HEK293 (cell line): Measurements from ENCODE around the gene MMP15.
"Not testable (repeated sequence)": the region's sequence is repeated elsewhere in the genome, so short reads cannot be mapped to it uniquely, and the experiment has no call there.

Source experiments
- CTCF ChIA-PET: fragments of 350-600 bp; formaldehyde crosslinking; extraction: SDS; loops from one replicate; lab custom pipeline; 2021; ENCODE audit warnings: antibody characterized with exemption; lab: Yijun Ruan, JAX
- POLR2A ChIA-PET: fragments of 300-600 bp; formaldehyde crosslinking; extraction: SDS; loops from one replicate; lab custom pipeline; 2020; ENCODE audit warnings: antibody characterized with exemption, inconsistent platforms; lab: Yijun Ruan, JAX
- H3K27ac ChIP-seq: fragments of 200-500 bp; sonication (Bioruptor generic); 2 replicates; pipeline ENCODE4 v1.5.1; 2014; ENCODE audit warnings: low read depth, low read length, control low read depth, inconsistent platforms; ENCODE audit errors: extremely low read depth
- H3K36me3 ChIP-seq, 2 experiments: fragments of 200-500 bp in 1 of 2; sonication (Bioruptor generic) in 1 of 2; 1 replicate in 1 of 2; 2 replicates in 1 of 2; pipeline ENCODE4 v1.5.1; 2014 to 2017; ENCODE audit warnings: inconsistent platforms in 2 of 2, low read length in 2 of 2; ENCODE audit not compliant: control insufficient read depth in 2 of 2, insufficient read depth in 1 of 2
- H3K4me1 ChIP-seq: fragments of 200-500 bp; sonication (Bioruptor generic); 2 replicates; pipeline ENCODE4 v1.5.1; 2014; ENCODE audit warnings: mild to moderate bottlenecking, low read length, inconsistent platforms; ENCODE audit not compliant: control insufficient read depth, insufficient read depth
- H3K4me3 ChIP-seq: 2 replicates; pipeline ENCODE4 v1.5.1; 2011; ENCODE audit warnings: low read depth, mild to moderate bottlenecking, control low read depth, low read length, moderate library complexity
- H3K9me3 ChIP-seq: fragments of 200-500 bp; sonication (Bioruptor generic); 2 replicates; pipeline ENCODE4 v1.5.1; 2014; ENCODE audit warnings: low read depth, low read length, inconsistent platforms; ENCODE audit not compliant: control insufficient read depth, insufficient read depth
- BCL11A ChIP-seq: fragments of 450-650 bp; formaldehyde crosslinking; IDR thresholded peaks from 2 replicates; pipeline ENCODE4 v1.5.1; 2016; ENCODE audit warnings: low read depth, missing biosample characterization, missing genetic modification characterization
- EGR2 ChIP-seq: fragments of 450-650 bp; formaldehyde crosslinking; IDR thresholded peaks from 2 replicates; pipeline ENCODE4 v1.5.1; 2016; ENCODE audit warnings: low read depth, missing biosample characterization, missing genetic modification characterization
- KLF1 ChIP-seq: fragments of 450-650 bp; formaldehyde crosslinking; IDR thresholded peaks from 2 replicates; pipeline ENCODE4 v1.5.1; 2016; ENCODE audit warnings: missing biosample characterization, missing genetic modification characterization
- ZFHX2 ChIP-seq: fragments of 450-650 bp; formaldehyde crosslinking; conservative IDR thresholded peaks from 2 replicates; pipeline ENCODE4 v1.5.1; 2016; ENCODE audit warnings: missing biosample characterization, missing genetic modification characterization
- ZFP69B ChIP-seq: fragments of 450-650 bp; formaldehyde crosslinking; IDR thresholded peaks from 2 replicates; pipeline ENCODE4 v1.5.1; 2016; ENCODE audit warnings: missing biosample characterization, missing genetic modification characterization
- ZNF121 ChIP-seq: fragments of 450-650 bp; formaldehyde crosslinking; IDR thresholded peaks from 2 replicates; pipeline ENCODE4 v1.5.1; 2016; ENCODE audit warnings: missing biosample characterization, missing genetic modification characterization
- ZNF600 ChIP-seq: fragments of 450-650 bp; formaldehyde crosslinking; IDR thresholded peaks from 2 replicates; pipeline ENCODE4 v1.5.1; 2016; ENCODE audit warnings: missing biosample characterization, missing genetic modification characterization

Gene MMP15

DNA sequence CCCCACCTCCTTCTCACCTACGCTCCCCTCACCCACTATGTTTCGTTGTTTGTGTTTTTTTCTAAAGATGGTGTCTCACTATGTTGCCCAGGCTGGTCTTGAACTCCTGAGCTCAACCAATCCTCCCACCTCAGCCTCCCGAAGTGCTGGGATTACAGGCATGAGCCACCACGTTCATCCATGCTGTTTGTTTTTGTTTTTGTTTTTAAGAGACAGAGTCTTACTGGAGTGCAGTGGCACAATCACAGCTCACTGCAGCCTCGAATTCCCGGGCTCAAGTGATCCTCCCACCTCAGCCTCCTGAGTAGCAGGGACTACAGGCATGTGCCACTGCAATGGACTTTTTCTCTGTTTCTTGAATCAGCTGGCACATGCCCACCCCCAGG is 70.0 kb downstream of the MMP15 start:
- POLR2A ChIA-PET, result not testable (repeated sequence)
- CTCF ChIA-PET, result interaction anchor here (0.5 to 4.5 kb wide), 10 partner anchors 10 to 629 kb away, joined by 3 to 35 read pairs (median 5); no protein-coding TSS in a partner anchor

DNA sequence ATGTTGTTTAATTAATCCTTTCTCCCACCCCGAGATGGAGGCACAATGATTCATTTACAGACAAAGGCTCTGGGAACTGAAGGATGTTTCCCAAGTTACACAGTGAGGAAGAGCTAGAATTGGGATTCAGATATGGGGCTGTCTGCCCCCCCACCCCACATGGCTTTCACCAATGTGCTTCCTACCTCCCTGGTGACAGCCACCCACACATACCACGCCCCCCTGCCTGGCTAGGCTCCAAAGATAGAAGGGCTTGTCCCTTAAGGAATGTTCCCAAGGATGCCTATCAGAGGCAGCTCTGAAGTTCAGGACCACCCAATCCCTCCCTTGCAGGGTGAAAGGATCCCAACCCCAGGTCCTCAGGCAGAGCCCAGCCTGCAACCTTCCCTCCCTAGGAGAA is 70.7 kb downstream of the MMP15 start:
- ChIA-PET CTCF (interaction anchor here (0.5 to 4.5 kb wide), 14 partner anchors 12 to 628 kb away, joined by 3 to 35 read pairs (median 6); no protein-coding TSS in a partner anchor), POLR2A (interaction anchor here (1.6 kb wide), 1 partner anchor 33 kb away, joined by 5 read pairs; the partner anchor contains the start of gene CFAP20)
- Histone ChIP-seq H3K9me3 (no peaks in the 10 kb centered on the region), H3K4me1 (no peaks in the 10 kb centered on the region), H3K27ac (no peak overlapping the region), H3K36me3 (no peaks in the 10 kb centered on the region), H3K4me3 (no peak overlapping the region)
- TF ChIP-seq KLF1 (peak; percentile 73), EGR2 (tag by site-specific recombination) (peak; percentile 36; the same call in 1 of the 2 replicates), ZFP69B (tag by site-specific recombination) (no peak), ZNF600 (tag by site-specific recombination) (no peak), ZFHX2 (peak; percentile 50), BCL11A (tag by site-specific recombination) (no peak)

More for the DNA sequence above, 70.0 kb downstream of the MMP15 start:
- H3K9me3 ChIP-seq, H3K4me3 ChIP-seq, H3K27ac ChIP-seq, H3K36me3 ChIP-seq, H3K4me1 ChIP-seq: not testable (repeated sequence)
- TF ChIP-seq ZNF121, result peak; percentile 49; the same call in 1 of the 2 replicates
